Hepatocyte (in vitro differentiated cells): Measurements from ENCODE around the gene IGF1. TPM values are rescaled to one million over a fixed set of nuclear protein-coding genes. Genes with fewer than 3 reads are reported as not detected.

Experiments used
- DNase-seq: peaks from one replicate; pipeline ENCODE4 v3.0.0-alpha.2; 2016; ENCODE audit warnings: low spot score
- H2AFZ ChIP-seq: fragments of 200-600 bp; sonication (generic); 2 replicates; pipeline ENCODE4 v1.6.0; 2016; ENCODE audit warnings: antibody characterized with exemption, mild to moderate bottlenecking
- H3K27ac ChIP-seq: fragments of 200-600 bp; sonication (generic); 2 replicates; pipeline ENCODE4 v1.5.1; 2016; ENCODE audit warnings: mild to moderate bottlenecking
- H3K27me3 ChIP-seq: fragments of 200-600 bp; sonication (generic); 2 replicates; pipeline ENCODE4 v1.6.1; 2016
- H3K36me3 ChIP-seq: fragments of 200-600 bp; sonication (generic); replicated peaks from 2 replicates; pipeline ENCODE4 v1.5.1; 2016; ENCODE audit warnings: low read depth; ENCODE audit not compliant: insufficient read depth
- H3K4me1 ChIP-seq: fragments of 200-600 bp; sonication (generic); 2 replicates; pipeline ENCODE4 v1.5.1; 2016; ENCODE audit warnings: mild to moderate bottlenecking, moderate library complexity; ENCODE audit not compliant: insufficient read depth
- H3K4me2 ChIP-seq: fragments of 200-600 bp; sonication (generic); 2 replicates; pipeline ENCODE4 v1.6.0; 2016
- H3K4me3 ChIP-seq: fragments of 200-600 bp; sonication (generic); 2 replicates; pipeline ENCODE4 v1.5.1; 2016; ENCODE audit warnings: mild to moderate bottlenecking
- H3K79me2 ChIP-seq: fragments of 200-600 bp; sonication (generic); 2 replicates; pipeline ENCODE4 v1.6.0; 2017; ENCODE audit warnings: mild to moderate bottlenecking
- H3K9me2 ChIP-seq: fragments of 200-600 bp; sonication (generic); replicated peaks from 2 replicates; pipeline ENCODE4 v1.6.0; 2017; ENCODE audit warnings: mild to moderate bottlenecking; ENCODE audit not compliant: insufficient read depth
- H3K9me3 ChIP-seq: fragments of 200-600 bp; sonication (generic); 2 replicates; pipeline ENCODE4 v1.5.1; 2016; ENCODE audit warnings: low read depth, mild to moderate bottlenecking
- H4K20me1 ChIP-seq: fragments of 200-600 bp; sonication (generic); 2 replicates; pipeline ENCODE4 v1.6.0; 2016; ENCODE audit warnings: mild to moderate bottlenecking; ENCODE audit not compliant: insufficient read depth, poor library complexity, severe bottlenecking
- EZH2 ChIP-seq: fragments of 200-600 bp; sonication (generic); IDR thresholded peaks from 2 replicates; pipeline ENCODE4 v1.6.1; 2016; ENCODE audit warnings: antibody characterized with exemption, mild to moderate bottlenecking, borderline replicate concordance
- EZH2phosphoT487 ChIP-seq: fragments of 200-600 bp; sonication (generic); IDR thresholded peaks from one replicate; pipeline ENCODE4 v1.6.1; 2018; ENCODE audit warnings: antibody characterized with exemption, mild to moderate bottlenecking, low read depth, moderate library complexity; ENCODE audit not compliant: unreplicated experiment, severe bottlenecking
- WGBS: methylation state at CpG from one replicate; pipeline ENCODE4 v1.1.6; 2016; ENCODE audit warnings: low lambda C conversion rate; ENCODE audit errors: missing lambda C conversion rate; 5-methylcytosine and 5-hydroxymethylcytosine counted together
- polyA plus RNA-seq: library from polyadenylated mRNA; unstranded; fragments of >200 nt; fragmentation: Nextera tagmentation; extraction: Ambion mirVana; gene quantifications from 2 replicates; pipeline ENCODE4 v1.2.1, GENCODE V29; 2016
- total RNA-seq: library from RNA; depleted of rRNA; stranded (reverse); fragments of >200 nt; gene quantifications from 2 replicates; pipeline ENCODE4 v1.2.3, GENCODE V29; 2014
- TF ChIP-seq, protein P1 (sequence below): fragments of 200-600 bp; sonication (generic); IDR thresholded peaks from 2 replicates; pipeline ENCODE4 v1.5.1; 2016; ENCODE audit warnings: antibody characterized with exemption, mild to moderate bottlenecking; ENCODE audit not compliant: poor library complexity

IGF1 gene
- total and polyA plus RNA-seq, 2 experiments from 2014 or later = 10.0 to 12.0 TPM

DNA sequence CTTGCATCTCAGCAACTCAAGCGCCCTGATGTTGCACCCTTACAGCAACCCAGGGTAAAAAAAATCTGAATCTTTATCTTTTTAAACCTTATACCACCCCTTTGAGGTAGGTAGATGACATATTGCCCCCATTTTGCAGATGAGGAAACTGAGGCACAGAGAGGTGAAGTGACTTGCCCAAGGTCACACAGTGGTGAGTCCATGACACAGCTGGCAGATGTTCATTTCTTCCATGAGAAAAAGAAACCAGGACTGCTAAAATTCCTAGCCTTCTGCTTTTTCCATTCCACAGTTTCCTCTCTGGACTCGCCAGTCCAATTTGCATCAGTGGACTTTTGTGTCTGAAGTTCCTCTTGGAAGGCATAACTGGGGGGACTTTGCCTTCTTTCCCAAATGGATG, 79.3 kb downstream of the IGF1 start:
- TF ChIP-seq EZH2phosphoT487 = no peak
- no peak for TF ChIP-seq EZH2
- TF ChIP-seq, protein P1, sequence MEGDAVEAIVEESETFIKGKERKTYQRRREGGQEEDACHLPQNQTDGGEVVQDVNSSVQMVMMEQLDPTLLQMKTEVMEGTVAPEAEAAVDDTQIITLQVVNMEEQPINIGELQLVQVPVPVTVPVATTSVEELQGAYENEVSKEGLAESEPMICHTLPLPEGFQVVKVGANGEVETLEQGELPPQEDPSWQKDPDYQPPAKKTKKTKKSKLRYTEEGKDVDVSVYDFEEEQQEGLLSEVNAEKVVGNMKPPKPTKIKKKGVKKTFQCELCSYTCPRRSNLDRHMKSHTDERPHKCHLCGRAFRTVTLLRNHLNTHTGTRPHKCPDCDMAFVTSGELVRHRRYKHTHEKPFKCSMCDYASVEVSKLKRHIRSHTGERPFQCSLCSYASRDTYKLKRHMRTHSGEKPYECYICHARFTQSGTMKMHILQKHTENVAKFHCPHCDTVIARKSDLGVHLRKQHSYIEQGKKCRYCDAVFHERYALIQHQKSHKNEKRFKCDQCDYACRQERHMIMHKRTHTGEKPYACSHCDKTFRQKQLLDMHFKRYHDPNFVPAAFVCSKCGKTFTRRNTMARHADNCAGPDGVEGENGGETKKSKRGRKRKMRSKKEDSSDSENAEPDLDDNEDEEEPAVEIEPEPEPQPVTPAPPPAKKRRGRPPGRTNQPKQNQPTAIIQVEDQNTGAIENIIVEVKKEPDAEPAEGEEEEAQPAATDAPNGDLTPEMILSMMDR = no peak
- H3K9me2 ChIP-seq = no peaks in the 10 kb centered on the region
- H3K4me1 ChIP-seq = peaks cover 5% of the 10 kb centered on the region
- no peak overlapping the region for H2AFZ ChIP-seq
- no peaks in the 10 kb centered on the region for H4K20me1 ChIP-seq
- H3K4me3 ChIP-seq = no peak overlapping the region
- H3K79me2 ChIP-seq = no peaks in the 10 kb centered on the region
- H3K9me3 ChIP-seq = no peaks in the 10 kb centered on the region
- no peak overlapping the region for H3K27ac ChIP-seq
- no peak for DNase-seq
- no peaks in the 10 kb centered on the region for H3K27me3 ChIP-seq
- no peaks in the 10 kb centered on the region for H3K36me3 ChIP-seq
- WGBS = 95% methylated on average over 2 of the region's 2 CpGs
- H3K4me2 ChIP-seq = no peak overlapping the region

DNA sequence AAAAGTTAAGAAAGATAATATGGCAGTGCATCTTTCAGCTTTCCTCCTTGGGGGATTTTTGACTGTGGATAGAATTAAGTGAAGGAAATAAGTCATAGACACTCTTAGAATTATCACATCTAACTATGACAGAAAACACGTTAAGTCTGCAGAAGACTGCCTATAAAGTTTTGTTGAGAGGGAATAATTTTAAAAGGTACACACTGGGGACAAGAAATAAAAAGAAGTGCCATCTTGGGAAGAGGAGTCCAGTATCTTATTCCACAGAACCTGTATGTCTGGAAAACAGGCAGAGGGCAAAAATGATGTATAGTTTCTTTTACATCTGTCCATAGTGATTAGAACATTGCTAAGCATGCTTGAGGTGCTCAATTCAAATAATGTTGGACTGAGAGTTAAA, 80.7 kb downstream of the IGF1 start:
- H3K27ac ChIP-seq = no peak overlapping the region
- H3K4me2 ChIP-seq = no peak overlapping the region
- H3K79me2 ChIP-seq = no peaks in the 10 kb centered on the region
- no peak for DNase-seq
- H3K4me3 ChIP-seq = no peak overlapping the region
- no peaks in the 10 kb centered on the region for H3K9me3 ChIP-seq
- H3K36me3 ChIP-seq = no peaks in the 10 kb centered on the region
- H3K27me3 ChIP-seq = no peaks in the 10 kb centered on the region
- no peaks in the 10 kb centered on the region for H3K9me2 ChIP-seq
- TF ChIP-seq EZH2phosphoT487 = no peak
- TF ChIP-seq EZH2 = no peak
- TF ChIP-seq, protein P1 = no peak
- 76% methylated on average over 1 of the region's 1 CpG for WGBS
- no peaks in the 10 kb centered on the region for H4K20me1 ChIP-seq
- peaks cover 2% of the 10 kb centered on the region for H3K4me1 ChIP-seq
- H2AFZ ChIP-seq = no peak overlapping the region

DNA sequence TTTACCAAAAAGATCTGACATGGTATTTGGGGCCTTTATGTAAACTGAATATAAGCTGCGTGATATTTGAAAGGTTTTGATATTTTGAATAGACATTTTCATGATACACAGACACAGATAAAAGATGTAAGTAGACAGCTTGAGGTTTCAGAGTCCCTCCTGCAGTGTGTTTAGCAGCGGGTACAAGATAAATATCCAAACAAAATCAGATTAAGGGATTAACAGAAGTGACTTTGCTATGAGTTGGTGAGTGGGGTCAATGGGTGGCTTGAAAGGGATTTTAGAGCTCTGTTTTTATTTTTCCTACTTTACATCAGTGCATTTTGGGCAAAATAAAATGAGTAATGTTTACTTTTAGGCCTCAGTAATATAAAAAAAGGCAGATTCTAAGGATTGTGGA, 84.1 kb downstream of the IGF1 start:
- TF ChIP-seq, protein P1 = no peak
- TF ChIP-seq EZH2phosphoT487 (no peak), EZH2 (no peak)
- no peaks in the 10 kb centered on the region for H3K9me3 ChIP-seq
- H3K36me3 ChIP-seq = no peaks in the 10 kb centered on the region
- no peak overlapping the region for H3K4me2 ChIP-seq
- no peak overlapping the region for H3K27ac ChIP-seq
- no peaks in the 10 kb centered on the region for H4K20me1 ChIP-seq
- H3K79me2 ChIP-seq = no peaks in the 10 kb centered on the region
- H3K4me3 ChIP-seq = no peak overlapping the region
- peak overlapping the region; percentile 30 for H2AFZ ChIP-seq
- 71% methylated on average over 2 of the region's 2 CpGs for WGBS
- DNase-seq = no peak
- no peaks in the 10 kb centered on the region for H3K27me3 ChIP-seq
- H3K9me2 ChIP-seq = no peaks in the 10 kb centered on the region
- H3K4me1 ChIP-seq = peaks cover 5% of the 10 kb centered on the region

DNA sequence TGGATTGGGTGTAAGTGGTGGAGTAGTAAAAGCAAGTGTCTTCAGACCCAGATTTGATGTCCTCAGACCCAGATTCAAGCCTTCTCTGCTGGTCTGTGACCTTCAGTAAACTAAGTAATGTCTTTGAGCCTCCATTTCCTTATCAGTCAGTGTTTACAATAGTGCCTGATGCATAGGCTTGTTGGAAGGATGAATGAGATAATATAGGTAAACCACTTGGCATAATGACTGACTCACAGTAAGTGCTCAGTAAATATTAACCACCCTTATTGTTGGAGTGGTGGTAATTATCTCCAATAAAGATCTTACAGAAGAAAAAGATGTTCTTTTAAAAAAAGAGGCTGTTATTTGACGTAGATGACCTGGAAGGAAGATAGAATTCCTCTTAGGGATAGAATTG, 86.2 kb downstream of the IGF1 start:
- 50% methylated on average over 1 of the region's 1 CpG for WGBS
- Histone ChIP-seq H3K9me2 (no peaks in the 10 kb centered on the region), H4K20me1 (no peaks in the 10 kb centered on the region), H3K4me1 (peaks cover 5% of the 10 kb centered on the region), H3K36me3 (no peaks in the 10 kb centered on the region), H3K9me3 (no peaks in the 10 kb centered on the region), H2AFZ (no peak overlapping the region), H3K4me3 (no peak overlapping the region), H3K79me2 (no peaks in the 10 kb centered on the region), H3K27me3 (no peaks in the 10 kb centered on the region), H3K4me2 (no peak overlapping the region), H3K27ac (no peak overlapping the region)
- TF ChIP-seq EZH2 (no peak), EZH2phosphoT487 (no peak)
- TF ChIP-seq, protein P1 = no peak
- no peak for DNase-seq
